ENCODE data around the gene PPP1R3C.

PPP1R3C gene

DNA sequence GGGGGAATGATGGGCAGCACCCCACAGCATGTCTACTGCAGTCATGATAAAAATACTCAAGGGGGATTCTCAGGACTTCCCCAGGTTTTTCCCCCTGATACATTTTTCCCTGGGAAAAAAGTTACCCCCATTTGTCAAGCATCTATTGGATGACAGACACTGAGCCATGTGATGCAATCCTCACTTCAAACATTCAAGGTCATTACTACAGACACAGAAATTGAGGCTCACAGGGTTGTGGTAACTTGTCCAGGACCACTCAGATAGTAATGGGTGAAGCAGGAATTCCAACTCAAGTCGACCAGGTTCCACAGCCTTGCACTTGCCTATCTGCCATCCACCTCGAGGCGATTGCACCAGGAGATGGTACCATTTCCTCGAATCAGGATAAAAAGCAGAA, 31.7 kb downstream of the PPP1R3C start:
- DNase-seq (ENCODE audit: low read depth in 3 of 3), result no peak

DNA sequence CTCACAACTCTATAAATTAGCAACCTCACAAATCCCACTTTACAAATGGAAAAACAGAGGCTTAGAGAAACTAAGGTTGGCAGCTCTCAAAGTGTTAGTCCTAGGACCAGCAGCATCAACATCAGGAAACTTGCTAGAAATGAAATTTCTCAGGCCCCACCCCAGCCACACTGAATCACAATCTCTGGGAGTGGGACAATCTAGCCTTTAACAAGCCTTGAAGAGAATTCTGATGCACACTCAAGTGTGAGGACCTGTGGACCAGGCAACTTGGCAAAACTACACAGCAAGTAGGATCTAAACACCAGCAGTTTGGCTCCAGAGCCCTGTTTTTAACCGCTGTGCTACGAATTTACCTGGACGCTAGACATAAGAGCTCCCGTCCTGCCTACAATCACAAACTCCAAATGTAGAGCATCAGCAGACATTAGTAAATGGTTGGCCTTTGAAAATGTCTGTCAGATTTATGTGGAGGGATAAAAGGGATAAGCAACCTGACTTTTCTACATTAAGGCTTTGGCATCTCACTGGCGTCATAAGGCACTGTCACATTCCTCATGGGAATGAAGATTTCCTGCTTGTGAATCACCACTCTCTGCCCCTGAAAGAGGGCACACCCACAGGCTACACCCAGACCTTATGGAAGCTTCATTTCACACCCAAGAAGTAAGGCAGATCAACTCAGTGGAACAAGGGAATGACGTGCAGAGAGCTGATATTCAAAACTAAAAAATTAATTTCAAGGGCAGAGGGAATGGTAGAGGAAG, 34.5 kb downstream of the PPP1R3C start:
- no peak for DNase-seq (ENCODE audit: low read depth in 3 of 3)

DNA sequence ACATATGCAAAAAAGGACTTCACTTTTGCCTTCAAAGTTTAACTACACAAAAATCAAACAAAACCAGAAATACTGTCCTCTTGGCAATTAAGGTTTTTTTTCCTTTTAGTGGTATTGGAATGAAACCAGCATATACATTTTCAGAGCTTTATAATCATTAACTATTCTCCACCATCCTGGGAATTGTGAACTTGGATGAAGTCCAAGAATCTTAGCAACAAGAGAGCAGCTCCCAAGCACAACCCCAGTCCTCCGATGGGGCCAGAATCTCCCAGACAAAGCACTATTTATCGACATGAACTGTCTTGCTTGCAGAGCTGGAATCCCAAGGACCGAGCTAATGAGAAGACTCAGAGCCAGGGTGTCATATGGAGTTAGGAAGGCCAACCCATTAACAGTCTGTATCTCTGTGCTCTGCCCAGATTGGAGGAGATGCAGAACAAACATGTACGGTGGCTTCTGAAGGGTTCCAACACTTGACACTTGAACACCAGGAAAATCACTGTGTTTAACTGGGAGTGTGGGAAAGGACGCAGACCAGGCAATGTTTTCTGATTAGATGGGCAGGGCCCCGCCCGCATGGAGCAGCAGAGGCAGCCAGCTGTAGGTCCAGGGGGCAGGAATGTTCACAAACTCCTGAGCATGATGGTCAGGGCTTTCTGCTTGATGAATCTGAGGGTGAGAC, 35.5 kb downstream of the PPP1R3C start:
- no peak for DNase-seq (ENCODE audit: low read depth in 3 of 3)

DNA sequence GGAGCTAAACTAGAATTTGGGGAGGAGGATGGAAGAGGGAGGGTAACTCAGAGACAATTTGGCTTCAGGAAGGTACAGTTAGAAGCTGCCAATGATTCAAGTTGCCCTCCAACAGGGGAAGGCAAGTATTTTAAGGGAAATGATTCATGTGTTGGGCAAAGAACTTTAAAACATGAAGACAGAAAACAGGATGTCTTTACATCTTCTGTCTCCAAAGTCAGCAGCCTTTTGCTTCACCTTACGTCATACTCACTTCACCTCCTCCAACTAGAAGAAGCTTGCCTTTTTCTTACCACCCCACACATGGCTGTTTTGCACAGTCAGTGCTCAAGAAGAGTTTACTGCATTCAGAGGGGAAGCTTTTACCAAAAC, 36.1 kb downstream of the PPP1R3C start:
- DNase-seq (ENCODE audit: low read depth in 3 of 3), result no peak

DNA sequence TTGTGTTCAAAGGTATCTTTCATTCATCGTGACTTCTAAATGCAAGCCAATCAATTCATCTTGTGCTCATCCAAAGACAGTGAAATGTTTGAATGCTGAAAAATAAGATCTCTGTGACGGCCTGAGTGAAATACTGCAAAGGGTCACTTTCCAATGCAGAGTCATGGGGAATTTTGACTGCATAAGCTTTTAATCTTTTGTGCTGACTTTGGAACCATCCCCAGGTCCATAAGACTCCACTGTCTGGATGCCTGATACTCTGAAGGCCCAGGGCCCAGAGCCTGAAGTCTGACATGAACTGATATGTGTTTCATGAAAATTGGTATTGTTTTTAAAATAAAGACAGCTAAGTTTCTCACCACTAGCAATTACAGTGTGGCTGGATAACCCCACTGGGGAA, 39.0 kb downstream of the PPP1R3C start:
- DNase-seq (ENCODE audit: low read depth in 3 of 3), result no peak

DNA sequence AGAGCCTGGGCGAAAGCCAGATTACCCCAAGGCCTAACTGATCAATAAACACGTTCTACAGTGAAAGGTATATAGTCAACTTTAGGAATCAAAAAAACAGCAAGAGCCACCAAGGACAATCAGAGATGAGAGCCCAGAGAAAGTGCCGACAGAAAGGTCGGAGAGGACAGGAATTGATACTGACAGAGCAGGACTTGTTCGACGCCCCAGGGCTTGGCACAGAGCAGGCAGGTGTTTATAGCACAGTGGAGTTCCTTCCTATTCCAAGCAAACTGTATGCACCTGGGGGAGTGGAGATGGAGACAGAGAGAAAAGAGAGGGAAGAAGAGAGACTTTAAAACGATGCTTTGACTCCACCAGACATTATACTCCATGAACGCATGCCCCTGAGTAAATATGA, 39.5 kb downstream of the PPP1R3C start:
- DNase-seq (ENCODE audit: low read depth in 3 of 3), result no peak

DNA sequence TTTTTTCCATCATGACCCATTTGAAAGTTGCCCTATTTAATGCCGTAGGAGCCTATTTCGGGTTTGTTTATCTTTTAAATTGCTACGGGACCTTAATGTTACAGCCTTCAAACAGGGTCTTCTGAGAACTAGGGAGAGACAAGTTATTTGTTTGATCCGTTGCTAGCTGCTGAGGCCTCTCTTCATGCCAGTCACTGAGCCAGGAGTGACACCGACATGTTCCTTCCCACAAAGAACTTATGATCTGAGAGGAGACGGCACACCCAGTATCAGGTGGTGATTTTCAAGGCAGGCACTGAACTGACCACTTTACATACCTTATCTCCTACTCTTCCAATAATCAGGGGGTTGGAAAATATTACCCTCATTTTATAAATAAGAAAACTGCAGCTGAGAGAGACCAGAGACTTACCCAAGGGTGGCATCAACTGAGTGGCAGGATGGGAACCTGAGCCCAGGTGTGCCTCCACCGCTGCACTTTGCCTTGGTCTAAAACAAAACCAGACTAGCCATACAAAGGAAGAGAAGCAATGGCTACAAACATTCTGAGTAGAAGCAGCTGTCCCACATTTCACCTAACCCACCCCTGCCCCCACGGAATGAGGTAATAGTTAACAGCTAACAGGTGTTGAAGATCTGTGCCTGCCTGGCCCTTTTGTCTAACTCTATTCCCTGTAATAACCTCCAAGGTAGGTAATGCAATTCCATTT, 40.5 kb downstream of the PPP1R3C start:
- DNase-seq (ENCODE audit: low read depth in 3 of 3), result no peak

DNA sequence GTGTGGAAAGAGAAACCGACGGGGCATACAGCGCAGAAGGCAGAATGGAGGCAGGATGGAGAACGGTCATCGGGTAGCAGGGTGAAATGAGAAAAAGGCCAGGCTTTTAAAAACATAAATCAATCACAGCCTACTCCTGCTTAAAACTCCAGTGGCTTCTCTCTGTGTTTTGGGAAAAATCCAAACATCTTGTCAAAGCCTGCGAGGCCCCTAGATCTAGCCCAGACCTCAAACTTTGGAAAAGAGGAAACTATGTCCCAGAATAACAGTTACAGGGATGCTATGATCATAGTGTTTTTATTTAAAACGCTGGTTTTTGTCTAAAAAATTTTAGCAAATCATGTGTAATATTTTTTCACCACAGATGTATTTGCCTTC, 41.1 kb downstream of the PPP1R3C start:
- DNase-seq (ENCODE audit: low read depth in 3 of 3), result no peak

DNA sequence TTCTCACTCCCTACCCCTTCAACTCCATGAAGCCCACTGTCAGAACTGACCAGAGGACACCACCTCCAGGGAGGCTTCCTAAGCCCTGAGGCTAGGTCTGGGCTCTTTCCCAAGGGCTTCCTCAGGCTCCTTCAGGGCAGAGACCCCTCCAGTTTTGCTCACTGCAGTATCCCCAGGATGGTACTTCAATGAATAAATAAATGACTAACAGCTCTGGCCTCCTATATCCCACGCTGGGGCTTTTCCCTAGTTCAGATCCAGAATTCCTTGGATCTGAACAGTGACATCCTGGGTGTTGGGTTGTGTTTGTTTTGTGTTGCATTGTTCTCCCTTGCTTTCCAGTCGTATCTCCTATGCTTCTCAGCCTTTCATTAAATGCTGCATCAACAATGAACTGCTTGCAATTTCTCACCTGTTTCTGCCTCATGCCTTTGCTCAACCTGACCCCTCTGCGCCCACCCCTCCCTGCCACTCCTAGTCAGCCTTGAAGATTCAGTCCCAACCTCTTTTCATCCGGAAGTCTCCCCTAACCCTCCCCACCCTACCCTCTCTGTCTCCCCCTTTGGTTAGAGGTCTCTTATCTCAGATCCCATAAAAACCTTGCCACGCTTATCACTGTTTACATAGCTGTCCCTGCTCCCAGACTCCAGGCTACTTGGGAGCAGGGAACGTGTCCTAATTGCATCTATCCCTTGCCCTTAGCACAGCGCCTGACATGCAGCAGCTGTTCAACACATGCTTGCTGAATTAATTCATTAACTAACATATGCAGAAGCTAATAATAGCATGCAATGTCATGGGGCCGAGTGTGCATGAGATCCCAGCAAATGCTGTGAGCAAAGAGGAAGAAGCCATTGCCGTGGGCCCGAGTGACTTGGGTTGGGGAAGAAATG, 41.7 kb downstream of the PPP1R3C start:
- no peak for DNase-seq (ENCODE audit: low read depth in 3 of 3)

DNA sequence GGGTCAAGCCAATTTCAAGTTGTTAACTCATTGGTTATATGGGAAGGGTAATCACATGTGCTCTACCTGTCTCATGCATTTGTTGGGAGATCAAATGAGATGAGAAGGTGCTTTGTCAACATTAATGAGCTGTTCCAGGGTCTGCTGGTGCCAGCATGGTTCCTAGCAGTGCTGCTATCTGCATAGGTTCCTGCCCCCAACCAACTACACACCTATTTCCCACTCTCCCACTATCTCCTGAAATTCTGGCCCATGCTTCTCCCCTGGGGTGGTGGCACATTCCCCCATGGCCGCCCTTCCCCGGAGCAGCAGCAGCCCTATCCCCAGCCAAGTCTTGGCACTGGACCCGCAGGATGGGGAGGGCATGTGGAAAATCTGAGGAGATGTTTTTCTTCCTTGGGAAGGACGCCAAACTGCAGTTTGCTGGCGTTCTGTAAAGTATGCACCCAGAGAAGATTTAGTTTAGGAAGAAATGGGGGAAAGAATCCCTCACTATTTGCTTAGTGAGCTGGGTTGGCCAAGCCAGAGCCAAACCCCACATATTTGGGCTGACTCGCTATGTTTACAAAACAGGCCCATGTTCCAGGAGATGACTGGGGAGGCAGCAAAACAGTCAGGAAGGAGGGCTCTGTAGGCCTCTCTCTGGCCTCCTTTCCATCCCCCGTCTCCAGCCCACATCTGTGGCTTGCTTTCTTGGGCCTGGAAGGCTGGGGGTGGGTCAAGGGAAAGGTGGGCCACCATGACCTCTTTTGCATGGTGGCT, 42.5 kb downstream of the PPP1R3C start:
- no peak for DNase-seq (ENCODE audit: low read depth in 3 of 3)

DNA sequence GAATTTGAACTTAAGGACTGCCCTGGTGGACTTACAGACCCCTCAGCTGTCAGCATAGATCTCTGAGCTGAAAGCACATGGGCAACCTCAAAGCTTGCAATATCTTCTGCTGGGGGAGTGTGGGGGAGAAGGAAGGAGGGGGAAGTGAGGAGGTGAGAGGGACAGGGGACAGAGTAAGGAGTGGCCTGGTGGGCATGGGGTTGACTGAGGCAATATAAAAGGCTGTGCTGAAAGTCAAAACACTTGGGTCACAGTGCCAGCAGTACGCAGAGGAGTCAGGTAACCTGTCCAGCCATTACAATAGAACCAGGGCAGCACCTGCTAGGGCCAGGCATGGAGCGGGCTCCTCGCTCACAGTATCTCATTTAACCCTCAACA, 43.2 kb downstream of the PPP1R3C start:
- DNase-seq (ENCODE audit: low read depth in 3 of 3), result no peak

DNA sequence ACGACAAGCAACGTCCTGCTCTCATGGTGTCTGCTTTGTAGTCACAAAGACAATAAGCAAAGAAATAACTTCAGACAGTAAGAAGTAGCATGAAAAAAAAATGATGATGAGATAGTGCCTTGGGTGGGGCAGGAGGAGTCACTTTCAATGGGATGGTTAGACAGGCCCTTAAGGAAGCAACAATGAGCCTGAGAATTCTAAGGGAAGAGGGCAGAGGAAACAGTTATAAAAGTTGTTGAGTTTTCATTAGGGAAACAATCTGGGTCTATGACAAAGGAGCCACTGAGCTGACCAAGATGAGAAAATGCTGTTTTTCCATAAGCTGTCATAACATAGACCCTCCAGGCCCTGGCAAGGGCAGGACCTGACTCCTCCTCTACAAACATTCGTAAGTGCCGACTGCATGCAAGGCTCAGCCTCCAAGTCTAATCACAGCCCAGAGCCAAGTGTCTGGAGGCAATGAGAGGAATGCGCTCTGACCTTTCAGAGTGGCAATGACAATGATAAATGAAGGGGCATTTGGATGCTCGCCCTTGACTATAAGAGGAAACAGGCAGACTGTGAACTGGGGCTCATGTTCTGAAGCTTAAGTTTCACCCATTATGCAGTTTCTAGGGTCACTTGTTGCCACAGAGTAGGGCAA, 43.7 kb downstream of the PPP1R3C start:
- DNase-seq (ENCODE audit: low read depth in 3 of 3), result no peak

DNA sequence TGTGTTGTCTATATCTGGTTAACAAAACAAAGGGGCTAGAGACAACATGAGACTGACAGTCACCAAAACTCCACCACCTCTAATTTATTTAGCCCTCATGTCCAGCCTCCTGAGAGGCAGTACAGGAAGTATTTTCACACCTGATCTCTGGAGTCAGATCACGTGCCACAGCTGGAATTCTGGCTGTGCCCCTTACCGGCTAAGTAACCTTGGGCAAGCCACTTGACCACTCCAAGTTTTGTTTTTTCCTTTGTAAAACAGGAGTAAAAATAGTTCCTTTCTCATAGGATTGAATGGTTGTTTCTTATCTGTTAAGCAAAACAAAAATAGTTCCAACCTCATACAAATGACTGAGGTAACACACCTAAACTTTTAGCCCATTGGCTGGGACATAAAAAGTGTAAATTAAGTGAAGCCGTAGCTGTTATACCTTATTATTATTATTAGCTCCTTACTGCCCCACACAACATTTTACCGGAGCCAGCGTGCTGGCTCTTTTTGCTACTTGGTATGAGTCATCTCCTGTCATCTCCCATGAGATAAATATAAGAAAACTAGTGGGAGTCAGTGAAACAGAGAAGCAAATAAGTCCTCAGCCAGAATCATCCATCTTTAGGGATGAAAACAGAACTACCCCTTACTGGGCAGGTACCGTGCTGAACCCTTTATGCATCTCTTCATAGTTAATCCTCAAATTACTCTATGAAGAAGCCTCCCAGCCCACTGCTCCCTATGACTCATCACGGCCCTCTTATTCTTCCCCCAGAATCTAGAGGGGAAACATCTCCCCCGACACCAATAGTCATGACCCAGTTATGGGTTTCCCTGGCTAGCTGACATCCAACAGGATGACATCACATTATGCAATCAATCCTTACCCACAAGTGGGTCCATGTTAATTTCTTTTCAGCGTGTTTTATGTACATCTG, 44.9 kb downstream of the PPP1R3C start:
- DNase-seq (ENCODE audit: low read depth in 3 of 3), result no peak

DNA sequence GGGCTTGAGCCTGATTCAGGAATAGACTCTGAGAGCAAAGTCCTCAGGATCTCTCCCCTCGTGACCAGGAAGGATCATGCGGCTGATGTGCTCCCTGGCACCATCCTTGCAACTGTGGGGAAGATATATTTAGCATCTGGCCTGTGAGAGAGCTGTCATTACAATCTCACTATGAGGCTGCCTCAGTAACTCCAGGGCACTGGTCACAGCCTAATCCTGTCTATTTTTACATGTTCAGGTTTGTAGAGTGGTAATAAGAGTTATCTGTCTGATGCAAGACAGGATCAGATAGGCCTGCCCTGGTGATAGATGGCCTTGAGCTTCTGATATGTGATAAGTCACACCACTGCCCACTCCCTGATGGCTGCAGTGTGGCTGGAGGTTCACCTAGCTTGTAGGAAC, 50.7 kb downstream of the PPP1R3C start:
- no peak for DNase-seq (ENCODE audit: low read depth in 3 of 3)

DNA sequence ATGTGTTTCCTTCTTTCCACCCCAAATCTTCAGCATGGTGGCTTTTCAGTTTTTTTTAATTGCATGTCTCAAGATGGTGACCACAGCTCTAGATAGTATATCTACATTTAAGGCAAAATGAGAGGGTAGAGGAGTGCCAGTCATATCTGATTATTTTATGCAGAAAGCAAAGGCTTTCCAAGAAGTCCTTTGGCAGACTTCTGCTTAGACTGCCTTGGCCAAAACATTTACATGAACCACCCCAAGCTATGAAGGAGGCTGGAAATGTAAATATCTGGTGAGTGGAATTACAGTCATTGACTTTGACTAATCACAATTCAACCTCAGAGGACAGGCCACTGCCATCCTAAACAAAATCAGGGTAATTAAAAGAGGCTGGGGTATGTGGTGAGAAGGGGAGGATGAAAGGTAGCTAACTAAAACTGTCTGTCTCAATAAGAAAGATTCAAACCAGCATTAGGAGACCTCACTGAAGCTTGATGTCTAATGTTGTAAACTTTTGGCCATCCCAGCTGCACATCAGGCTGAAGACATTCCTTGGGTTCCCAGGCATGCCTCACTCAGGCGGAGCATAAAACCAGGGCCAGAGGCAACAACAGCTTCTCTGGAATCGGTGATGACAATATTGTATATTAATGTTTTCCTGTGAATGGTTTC, 53.4 kb downstream of the PPP1R3C start:
- no peak for DNase-seq (ENCODE audit: low read depth in 3 of 3)
